Thoracic aorta (tissue), 2 donors: ENCODE data around the gene CTSO. TPM values are rescaled to one million over a fixed set of nuclear protein-coding genes. Genes with fewer than 3 reads are reported as not detected.

ENCODE experiments used
- ATAC-seq: fragments of 150-250 bp; one replicate; pipeline ENCODE4 v1.8.0; 2017; ENCODE audit warnings: low read depth; ENCODE audit not compliant: insufficient number of reproducible peaks, low FRiP score
- DNase-seq: peaks from one replicate; pipeline ENCODE4 v3.0.0-alpha.2; 2020; ENCODE audit warnings: low spot score
- H3K27ac ChIP-seq, 2 donors: fragments of 200-600 bp; sonication (generic); 1 replicate in 1 of 2; 2 replicates in 1 of 2; pipeline ENCODE4 v1.5.1; 2016; ENCODE audit warnings: mild to moderate bottlenecking in 2 of 2, moderate library complexity in 2 of 2
- H3K27me3 ChIP-seq: fragments of 200-600 bp; sonication (generic); replicated peaks from 2 replicates; pipeline ENCODE4 v1.6.0; 2016; ENCODE audit warnings: mild to moderate bottlenecking; ENCODE audit not compliant: insufficient read depth
- H3K36me3 ChIP-seq: fragments of 200-600 bp; sonication (generic); one replicate; pipeline ENCODE4 v1.5.1; 2016
- H3K4me1 ChIP-seq, 2 donors: fragments of 200-600 bp; sonication (generic); 1 replicate in 1 of 2; 2 replicates in 1 of 2; pipeline versions ENCODE4 v1.5.1 to v1.6.0; 2016; ENCODE audit warnings: low read depth in 2 of 2, mild to moderate bottlenecking in 1 of 2; ENCODE audit not compliant: control insufficient read depth in 1 of 2
- H3K4me3 ChIP-seq: fragments of 200-600 bp; sonication (generic); 2 replicates; pipeline ENCODE4 v1.5.1; 2016; ENCODE audit warnings: mild to moderate bottlenecking
- H3K9me3 ChIP-seq: fragments of 200-600 bp; sonication (generic); 2 replicates; pipeline ENCODE4 v1.5.1; 2016
- CTCF ChIP-seq: fragments of 200-600 bp; sonication (generic); IDR thresholded peaks from one replicate; pipeline ENCODE4 v1.5.1; 2019; ENCODE audit warnings: antibody characterized with exemption
- total RNA-seq, 2 donors: library from RNA; depleted of rRNA; stranded (reverse); fragments of >200 nt; gene quantifications; one replicate each; pipeline versions ENCODE4 v1.1.0 to v1.2.3, GENCODE V29; 2016

Gene CTSO
- total RNA-seq, 2 donors from 2014 or later: 31.1 to 36.6 TPM

GRCh38 chr4:155909615-155910226 lies 43.9 kb downstream of the CTSO start:
- no peak for ATAC-seq
- TF ChIP-seq CTCF: no peak
- no peak overlapping the region for H3K27ac ChIP-seq

GRCh38 chr4:155908187-155909139 lies 45.2 kb downstream of the CTSO start:
- no peak for TF ChIP-seq CTCF
- H3K27ac ChIP-seq: no peak overlapping the region
- no peaks in the 10 kb centered on the region for H3K9me3 ChIP-seq
- no peaks in the 10 kb centered on the region for H3K27me3 ChIP-seq
- H3K36me3 ChIP-seq: no peaks in the 10 kb centered on the region
- no peak overlapping the region for H3K4me3 ChIP-seq
- no peak for DNase-seq
- peaks cover 0 to 3% of the 10 kb centered on the region in 2 donors for H3K4me1 ChIP-seq
- ATAC-seq: no peak

More at GRCh38 chr4:155909615-155910226, 43.9 kb downstream of the CTSO start:
- DNase-seq: no peak
- Histone ChIP-seq H3K9me3 (no peaks in the 10 kb centered on the region), H3K36me3 (no peaks in the 10 kb centered on the region), H3K4me3 (no peak overlapping the region), H3K27me3 (no peaks in the 10 kb centered on the region), H3K4me1 (peaks cover 0 to 3% of the 10 kb centered on the region in 2 donors)

GRCh38 chr4:155907556-155907955 lies 46.1 kb downstream of the CTSO start:
- no peak overlapping the region for H3K27ac ChIP-seq
- no peaks in the 10 kb centered on the region for H3K27me3 ChIP-seq
- no peak for TF ChIP-seq CTCF
- DNase-seq (no peak), ATAC-seq (no peak)
- no peaks in the 10 kb centered on the region for H3K9me3 ChIP-seq
- peaks cover 0 to 3% of the 10 kb centered on the region in 2 donors for H3K4me1 ChIP-seq
- H3K4me3 ChIP-seq: no peak overlapping the region
- H3K36me3 ChIP-seq: no peaks in the 10 kb centered on the region

- no peaks in the 10 kb centered on the region for H3K36me3 ChIP-seq
- no peaks in the 10 kb centered on the region for H3K27me3 ChIP-seq
- peaks cover 0 to 3% of the 10 kb centered on the region in 2 donors for H3K4me1 ChIP-seq
- H3K4me3 ChIP-seq: no peak overlapping the region
- no peak for DNase-seq
- H3K27ac ChIP-seq: no peak overlapping the region
- ATAC-seq: no peak
- no peaks in the 10 kb centered on the region for H3K9me3 ChIP-seq
- no peak for TF ChIP-seq CTCF
Measured at GRCh38 chr4:155906554-155907247, 47.0 kb downstream of the CTSO start.

GRCh38 chr4:155904331-155904730 lies 49.3 kb downstream of the CTSO start:
- Histone ChIP-seq H3K36me3 (no peaks in the 10 kb centered on the region), H3K27ac (no peak overlapping the region), H3K4me3 (no peak overlapping the region), H3K9me3 (no peaks in the 10 kb centered on the region), H3K27me3 (no peaks in the 10 kb centered on the region), H3K4me1 (peaks cover 3 to 11% of the 10 kb centered on the region in 2 donors)
- DNase-seq (no peak), ATAC-seq (no peak)
- TF ChIP-seq CTCF: no peak
